ENCODE results near the gene ARHGDIA.

Gene ARHGDIA

GRCh38 chr17:81863123-81863675, 7.9 kb downstream of the ARHGDIA start:
- DNase-seq = no peak

DNA sequence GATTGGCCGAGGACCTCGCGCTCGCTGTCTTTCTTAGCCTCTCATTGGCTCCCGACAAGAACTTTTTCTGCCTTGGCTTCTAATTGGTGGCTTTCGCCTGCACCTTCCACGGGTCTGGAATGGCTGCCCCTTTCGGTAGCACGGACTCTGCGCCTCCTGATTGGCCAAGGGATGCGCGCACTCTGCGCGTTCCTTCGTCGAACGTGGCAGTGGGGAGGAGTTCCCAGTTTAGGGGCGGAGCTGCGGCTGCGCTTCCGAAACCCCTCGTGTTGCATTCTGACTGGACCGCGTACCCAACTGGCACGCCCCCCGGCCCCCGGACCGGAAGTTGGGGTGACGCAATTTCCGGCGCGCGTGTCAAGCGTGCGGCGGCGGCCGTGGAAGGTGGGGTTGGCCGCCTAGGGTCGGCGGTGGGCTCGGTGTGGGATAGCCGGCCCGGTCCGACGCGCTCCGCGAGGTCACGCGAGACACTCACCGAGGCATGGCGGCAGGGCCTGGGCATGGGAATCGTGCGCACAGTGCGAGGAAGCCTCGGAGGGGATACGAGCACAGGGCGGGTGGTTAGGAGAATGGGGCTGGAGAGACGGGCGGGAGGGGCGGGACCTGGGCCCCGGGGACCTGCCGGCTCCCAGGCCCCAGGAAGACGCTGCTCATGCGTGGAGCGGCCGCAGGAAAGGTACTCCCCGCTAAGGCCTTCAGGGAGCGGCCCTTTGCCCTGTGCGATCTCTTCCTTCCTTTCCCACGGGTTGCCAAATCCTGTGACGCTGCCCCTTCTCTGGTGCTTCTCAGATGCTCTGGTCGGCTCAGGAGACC, 10.2 kb downstream of the ARHGDIA start:
- DNase-seq = peak; percentile 99 to 100 (median 99)

- DNase-seq = peak in 2 of 3 experiments; percentile 55 to 60
Observed at GRCh38 chr17:81859906-81860755, 11.0 kb downstream of the ARHGDIA start, which contains the start of gene P4HB. Gene P4HB (minus strand): TSS chr17:81860535. CDS start chr17:81860471, 64 bp downstream.

DNA sequence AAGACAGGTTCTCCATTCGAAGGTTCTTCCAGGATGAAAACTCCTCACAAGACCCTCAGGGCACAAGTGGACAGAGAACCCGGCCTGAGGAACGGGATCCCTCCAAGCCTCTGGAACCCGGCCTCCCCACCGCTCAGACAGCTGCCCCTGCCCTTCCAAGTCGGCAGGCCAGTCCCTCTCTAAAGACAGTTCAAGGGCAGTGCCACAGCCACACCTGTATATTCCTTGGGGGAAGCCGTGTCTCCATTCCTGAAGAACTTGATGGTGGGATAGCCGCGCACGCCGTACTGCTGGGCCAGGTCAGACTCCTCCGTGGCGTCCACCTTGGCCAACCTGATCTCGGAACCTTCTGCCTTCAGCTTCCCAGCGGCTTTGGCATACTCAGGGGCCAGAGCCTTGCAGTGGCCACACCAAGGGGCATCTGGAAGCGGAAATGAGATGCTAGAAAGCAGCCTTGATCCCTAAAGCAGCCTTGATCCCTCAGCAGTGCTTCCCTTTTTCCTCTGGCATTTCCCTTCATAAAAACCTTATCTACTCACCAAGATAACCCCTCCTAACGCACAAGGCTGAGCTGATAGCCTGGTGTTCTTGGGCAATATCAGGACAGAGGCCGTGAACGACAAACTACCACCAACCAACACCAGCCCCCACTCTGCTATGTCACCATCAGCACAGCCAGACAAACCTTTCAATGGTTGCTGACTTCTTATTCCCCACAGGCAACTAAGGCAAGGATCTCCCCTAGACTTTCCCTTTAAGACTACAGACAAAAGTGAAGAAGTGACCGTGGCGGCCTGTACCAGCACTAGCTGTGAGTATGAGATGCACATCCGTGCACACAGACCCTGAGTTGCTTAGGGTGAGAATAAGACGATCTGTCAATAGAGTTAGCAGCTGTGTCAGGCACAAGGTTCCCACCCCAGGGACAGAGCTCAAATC, 11.9 kb downstream of the ARHGDIA start:
- no peak for DNase-seq

GRCh38 chr17:81858170-81858966, 12.8 kb downstream of the ARHGDIA start:
- DNase-seq = no peak

DNA sequence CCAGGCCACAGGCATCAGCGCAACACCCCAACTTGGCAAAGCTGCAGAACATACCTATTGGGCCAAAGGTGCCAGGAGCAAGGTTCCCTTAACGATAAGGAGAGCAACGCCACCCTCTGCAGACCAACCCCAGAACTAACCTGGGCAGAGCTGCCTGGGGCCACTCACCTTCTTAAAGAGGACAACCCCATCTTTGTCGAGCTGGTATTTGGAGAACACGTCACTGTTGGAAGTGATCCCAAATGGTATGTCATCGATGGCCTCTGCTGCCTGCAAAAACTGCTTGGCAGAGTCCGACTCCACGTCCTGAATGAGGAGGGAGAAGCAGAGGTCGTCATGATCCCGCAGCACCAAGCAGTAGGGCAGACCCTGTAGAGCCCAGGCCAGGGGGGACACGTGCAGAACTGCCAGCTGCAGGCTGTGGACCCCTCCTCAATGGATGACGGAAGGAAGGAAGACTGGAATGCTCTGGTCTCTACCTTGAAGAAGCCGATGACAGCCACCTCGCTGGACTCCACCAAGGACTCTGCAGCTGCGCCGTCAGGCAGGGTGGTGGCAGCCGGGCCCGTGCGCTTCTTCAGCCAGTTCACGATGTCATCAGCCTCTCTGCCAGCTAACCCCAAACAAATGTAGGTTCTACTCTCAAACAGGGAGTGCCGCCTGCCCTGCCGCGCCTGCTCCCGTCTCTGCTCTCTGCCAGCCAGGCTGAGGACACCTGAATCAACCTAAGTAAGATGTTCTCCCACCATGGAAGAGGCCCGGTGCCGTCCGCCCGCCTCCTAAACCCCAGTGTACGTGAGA, 16.0 kb downstream of the ARHGDIA start:
- DNase-seq = peak in 1 of 3 experiments; percentile 15

GRCh38 chr17:81852237-81852636, 18.9 kb downstream of the ARHGDIA start:
- no peak for DNase-seq

DNA sequence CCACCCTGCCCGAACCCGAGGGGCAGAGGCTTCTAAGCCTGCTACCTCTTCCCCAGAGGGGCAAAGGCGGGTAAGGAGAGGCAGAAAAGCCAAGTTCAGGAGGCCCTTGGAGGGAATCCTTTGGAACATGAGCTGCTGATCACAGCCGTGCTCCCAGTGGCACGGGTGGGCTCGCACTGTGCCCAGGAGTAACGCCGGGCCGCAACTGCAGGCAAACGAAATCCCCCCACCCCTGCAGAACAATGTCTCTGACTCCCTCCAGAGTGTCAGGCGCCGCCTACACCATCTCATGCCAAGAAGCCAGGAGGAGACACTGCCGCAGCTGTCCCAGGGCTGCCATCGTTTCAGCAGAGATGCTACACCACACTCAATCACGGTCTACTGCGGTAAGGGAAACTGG, 19.7 kb downstream of the ARHGDIA start:
- DNase-seq = no peak

DNA sequence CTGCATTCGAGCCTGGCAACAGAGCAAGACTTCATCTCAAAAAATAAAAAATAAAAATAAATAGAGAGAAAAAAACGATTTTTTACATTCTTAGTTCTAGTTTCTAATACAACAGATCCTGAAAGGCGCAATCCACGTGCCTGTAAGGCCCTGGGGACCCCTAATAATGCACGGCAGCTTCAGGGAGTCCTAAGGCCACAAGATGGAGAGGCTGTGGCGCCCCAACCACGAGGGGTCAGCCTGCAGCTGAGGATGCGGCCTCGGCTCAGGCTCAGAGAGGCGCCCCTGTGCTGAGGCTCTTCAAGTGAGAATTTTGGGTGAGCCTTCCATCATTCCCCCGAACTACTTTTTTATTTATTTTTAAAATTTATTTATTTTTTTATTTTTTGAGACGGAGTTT, 21.7 kb downstream of the ARHGDIA start:
- no peak for DNase-seq

GRCh38 chr17:81846743-81847689, 24.1 kb downstream of the ARHGDIA start:
- DNase-seq = no peak

DNA sequence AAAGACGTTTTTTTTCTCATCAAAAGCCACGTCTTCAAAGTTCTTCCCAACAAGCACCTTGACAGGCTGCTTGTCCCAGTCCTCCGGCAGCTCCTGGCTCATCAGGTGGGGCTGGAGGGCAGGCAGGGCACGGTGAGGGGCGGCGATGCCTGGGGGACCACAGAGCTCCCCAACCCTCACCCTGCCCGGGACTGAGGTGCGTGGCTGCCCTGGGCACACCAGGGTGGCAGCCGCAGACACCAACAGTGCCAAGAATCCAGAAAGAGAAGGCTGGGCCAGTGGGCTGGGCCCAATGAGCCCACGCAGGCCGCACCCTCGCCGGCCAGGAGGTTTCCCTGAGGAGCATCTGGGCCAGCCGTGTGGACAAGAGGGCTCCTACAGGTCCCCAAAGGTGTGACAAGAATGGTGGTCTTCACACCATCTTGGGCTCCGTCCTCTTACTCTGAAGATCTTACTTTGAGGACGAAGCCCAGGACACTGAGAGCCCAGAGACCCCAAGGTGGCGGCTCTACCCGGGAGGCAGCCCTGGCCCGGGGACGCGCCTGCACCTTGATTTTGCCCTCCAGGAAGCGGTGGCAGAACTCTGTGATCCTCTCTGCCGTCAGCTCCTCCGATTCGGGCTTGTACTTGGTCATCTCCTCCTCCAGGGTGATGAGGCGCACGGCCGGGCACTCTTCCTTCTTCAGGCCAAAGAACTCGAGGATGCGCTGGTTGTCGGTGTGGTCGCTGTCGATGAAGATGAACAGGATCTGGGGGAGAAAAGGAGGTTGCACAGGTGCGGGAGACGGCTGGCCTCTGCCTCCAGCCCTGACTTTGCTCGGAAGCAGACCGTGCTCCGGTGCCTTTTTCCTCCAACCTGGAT, 25.0 kb downstream of the ARHGDIA start:
- no peak for DNase-seq

DNA sequence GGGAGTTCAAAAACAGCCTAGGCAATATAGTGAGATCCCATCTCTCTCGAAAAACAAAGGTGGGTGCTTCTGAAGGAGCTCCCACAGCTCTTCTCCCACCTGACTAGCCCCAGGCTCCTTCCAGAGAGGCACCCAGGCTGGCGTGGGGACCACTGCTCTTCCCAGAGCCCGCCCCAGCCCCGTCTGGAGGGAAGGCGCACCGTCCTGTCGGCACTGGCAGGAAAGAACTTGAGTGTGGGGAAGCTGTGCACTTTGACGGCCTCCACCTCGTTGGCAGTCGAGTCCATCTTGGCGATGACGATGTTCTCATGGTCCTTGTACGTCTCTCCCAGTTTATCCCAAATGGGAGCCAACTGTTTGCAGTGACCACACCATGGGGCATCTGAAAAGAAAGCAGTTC, 25.8 kb downstream of the ARHGDIA start:
- DNase-seq = no peak

- DNase-seq = no peak
Observed at GRCh38 chr17:81844887-81845286, 26.2 kb downstream of the ARHGDIA start.

DNA sequence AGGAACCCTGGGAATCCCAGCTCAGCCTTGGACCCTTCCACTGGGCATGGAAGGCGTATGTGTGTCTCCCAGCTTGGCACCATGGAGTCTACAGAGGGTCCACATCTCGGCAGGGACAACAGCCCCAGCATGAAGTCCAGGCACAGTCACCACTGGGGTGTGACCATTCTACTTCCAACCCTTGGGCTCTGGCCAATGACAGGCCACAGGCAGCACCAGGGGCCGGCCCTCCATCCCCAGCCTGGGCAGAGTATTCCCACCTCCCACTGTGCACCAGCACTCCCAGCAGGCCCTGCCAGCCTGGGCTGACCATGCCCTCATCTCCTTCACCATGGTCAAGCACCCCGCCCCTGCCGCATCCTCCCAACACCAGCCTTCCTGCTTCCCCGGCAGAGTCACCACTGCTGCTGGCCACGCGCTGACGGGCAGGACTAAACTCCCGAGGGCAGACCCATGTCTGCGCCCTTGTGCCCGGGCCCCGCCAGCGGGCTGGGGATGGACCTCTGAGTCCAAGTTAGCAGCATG, 26.7 kb downstream of the ARHGDIA start:
- no peak for DNase-seq

DNA sequence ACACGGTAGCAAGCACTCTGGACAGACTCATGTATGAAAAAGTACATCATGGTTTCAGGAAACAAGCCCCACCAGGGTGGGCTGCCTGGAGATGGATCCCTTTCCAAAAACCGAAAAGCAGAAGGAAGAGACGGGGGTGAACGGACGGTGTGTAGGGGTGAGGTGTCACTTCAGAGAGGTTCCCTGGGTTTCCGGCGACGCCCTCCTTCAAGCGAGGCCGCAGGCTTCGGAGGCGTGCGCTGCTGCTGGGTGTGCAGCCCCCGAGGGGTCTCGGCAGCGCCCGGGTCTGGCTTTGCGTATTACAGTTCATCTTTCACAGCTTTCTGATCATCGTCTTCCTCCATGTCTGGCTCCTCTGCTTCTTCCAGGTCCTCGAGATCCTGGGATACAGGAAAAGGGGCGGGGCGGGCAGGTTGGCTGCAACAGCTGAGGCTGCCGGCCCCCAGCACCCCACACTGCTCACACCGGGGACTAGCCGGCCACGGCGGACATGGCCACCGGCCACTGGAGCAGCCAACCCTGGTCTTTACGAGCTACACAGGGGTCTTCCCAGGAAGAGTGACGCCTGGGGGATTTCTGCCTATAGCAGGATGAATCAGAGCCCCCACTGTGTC, 27.3 kb downstream of the ARHGDIA start:
- DNase-seq = no peak

GRCh38 chr17:81842725-81843504, 28.2 kb downstream of the ARHGDIA start:
- DNase-seq = no peak

DNA sequence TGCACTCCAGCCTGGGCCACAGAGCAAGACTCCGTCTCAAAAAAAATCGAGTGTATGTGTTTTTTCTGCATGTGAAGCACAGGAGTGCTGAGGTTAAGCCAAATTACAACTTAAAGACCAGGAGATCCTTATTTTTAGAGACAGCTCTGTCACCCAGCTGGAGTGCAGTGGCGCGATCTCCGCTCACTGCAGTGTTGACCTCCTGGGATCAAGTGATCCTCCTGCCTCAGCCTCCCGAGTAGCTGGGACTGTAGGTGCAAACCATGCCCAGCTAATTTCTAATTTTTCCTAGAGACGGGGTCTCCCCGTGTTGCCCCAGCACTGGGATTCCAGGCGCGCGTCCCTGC, 28.8 kb downstream of the ARHGDIA start:
- no peak for DNase-seq
